Neural crest cell (in vitro differentiated cells): ENCODE data around the gene SGMS1. TPM values are rescaled to one million over a fixed set of nuclear protein-coding genes. Genes with fewer than 3 reads are reported as not detected.
A peak's percentile ranks its signal among the peaks of the same experiment; 100 is the strongest.

ENCODE experiments used
- DNase-seq: peaks from one replicate; pipeline ENCODE4 v3.0.0; 2021; ENCODE audit warnings: low read depth, mixed read lengths, low spot score
- H3K27ac Mint-ChIP-seq: one replicate; pipeline ENCODE4 v1.8.0; 2021; ENCODE audit warnings: mild to moderate bottlenecking, mixed read lengths; ENCODE audit not compliant: unreplicated experiment
- H3K27me3 Mint-ChIP-seq: 2 replicates; pipeline ENCODE4 v1.8.0; 2021; ENCODE audit warnings: low read depth, mild to moderate bottlenecking, mixed read lengths
- H3K36me3 Mint-ChIP-seq: 2 replicates; pipeline ENCODE4 v1.8.0; 2021; ENCODE audit warnings: low read depth, mild to moderate bottlenecking, mixed read lengths
- H3K4me1 Mint-ChIP-seq: 2 replicates; pipeline ENCODE4 v1.8.0; 2021; ENCODE audit warnings: mixed read lengths
- H3K4me3 Mint-ChIP-seq: one replicate; pipeline ENCODE4 v1.8.0; 2021; ENCODE audit warnings: mild to moderate bottlenecking, mixed read lengths
- H3K9me3 Mint-ChIP-seq: 2 replicates; pipeline ENCODE4 v1.8.0; 2021; ENCODE audit warnings: mixed read lengths
- CTCF ChIP-seq: fragments of 200-600 bp; sonication (generic); conservative IDR thresholded peaks from 2 replicates; pipeline ENCODE4 v1.5.0; 2021; ENCODE audit warnings: antibody characterized with exemption, mild to moderate bottlenecking
- total RNA-seq: library from RNA; stranded (reverse); gene quantifications from 2 replicates; pipeline ENCODE4 v1.2.1, GENCODE V29; 2021

The SGMS1 gene
- total RNA-seq, 1 donor from 2014 or later, result 14.4 TPM

DNA sequence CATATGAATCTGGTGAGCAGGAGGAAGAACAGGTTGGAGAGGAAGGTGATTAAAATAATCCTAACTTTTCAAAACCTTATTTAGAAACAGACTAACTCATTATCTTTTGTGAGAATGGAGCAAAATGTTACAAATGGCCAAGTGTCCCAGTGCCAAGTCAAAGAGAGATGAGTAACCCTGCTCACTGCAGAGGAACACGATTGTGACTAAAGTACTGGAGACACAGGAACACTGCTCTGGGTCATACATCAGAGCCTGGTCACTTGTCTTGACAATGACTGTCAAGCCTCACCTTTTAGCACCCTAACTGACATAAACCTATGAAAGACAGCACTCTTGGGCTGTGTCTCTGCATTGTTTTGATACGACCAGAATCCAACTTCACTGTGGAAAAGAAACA lies 108.8 kb downstream of the SGMS1 start:
- DNase-seq, result no peak
- H3K27me3 Mint-ChIP-seq, result no peaks in the 10 kb centered on the region
- H3K4me3 Mint-ChIP-seq, result no peak overlapping the region
- TF ChIP-seq CTCF, result no peak
- H3K36me3 Mint-ChIP-seq, result no peaks in the 10 kb centered on the region
- peaks cover 60% of the 10 kb centered on the region for H3K4me1 Mint-ChIP-seq
- no peak overlapping the region for H3K27ac Mint-ChIP-seq
- H3K9me3 Mint-ChIP-seq, result no peaks in the 10 kb centered on the region

GRCh38 chr10:50513956-50514355 lies 109.8 kb downstream of the SGMS1 start:
- DNase-seq, result no peak
- TF ChIP-seq CTCF, result no peak
- no peaks in the 10 kb centered on the region for H3K9me3 Mint-ChIP-seq
- H3K4me1 Mint-ChIP-seq, result peaks cover 59% of the 10 kb centered on the region
- no peak overlapping the region for H3K27ac Mint-ChIP-seq
- no peaks in the 10 kb centered on the region for H3K36me3 Mint-ChIP-seq
- no peaks in the 10 kb centered on the region for H3K27me3 Mint-ChIP-seq
- no peak overlapping the region for H3K4me3 Mint-ChIP-seq

- H3K4me3 Mint-ChIP-seq, result no peak overlapping the region
- TF ChIP-seq CTCF, result no peak
- no peaks in the 10 kb centered on the region for H3K36me3 Mint-ChIP-seq
- H3K9me3 Mint-ChIP-seq, result no peaks in the 10 kb centered on the region
- H3K27ac Mint-ChIP-seq, result no peak overlapping the region
- H3K4me1 Mint-ChIP-seq, result peaks cover 54% of the 10 kb centered on the region
- no peaks in the 10 kb centered on the region for H3K27me3 Mint-ChIP-seq
- no peak for DNase-seq
These were observed 110.9 kb downstream of the SGMS1 start for GRCh38 chr10:50512743-50513416.

- Mint-ChIP-seq H3K9me3 (no peaks in the 10 kb centered on the region), H3K4me3 (no peak overlapping the region), H3K27ac (no peak overlapping the region), H3K27me3 (no peaks in the 10 kb centered on the region), H3K36me3 (no peaks in the 10 kb centered on the region), H3K4me1 (peaks cover 54% of the 10 kb centered on the region)
- no peak for DNase-seq
- no peak for TF ChIP-seq CTCF
These were observed 111.6 kb downstream of the SGMS1 start for GRCh38 chr10:50512214-50512595.

DNA sequence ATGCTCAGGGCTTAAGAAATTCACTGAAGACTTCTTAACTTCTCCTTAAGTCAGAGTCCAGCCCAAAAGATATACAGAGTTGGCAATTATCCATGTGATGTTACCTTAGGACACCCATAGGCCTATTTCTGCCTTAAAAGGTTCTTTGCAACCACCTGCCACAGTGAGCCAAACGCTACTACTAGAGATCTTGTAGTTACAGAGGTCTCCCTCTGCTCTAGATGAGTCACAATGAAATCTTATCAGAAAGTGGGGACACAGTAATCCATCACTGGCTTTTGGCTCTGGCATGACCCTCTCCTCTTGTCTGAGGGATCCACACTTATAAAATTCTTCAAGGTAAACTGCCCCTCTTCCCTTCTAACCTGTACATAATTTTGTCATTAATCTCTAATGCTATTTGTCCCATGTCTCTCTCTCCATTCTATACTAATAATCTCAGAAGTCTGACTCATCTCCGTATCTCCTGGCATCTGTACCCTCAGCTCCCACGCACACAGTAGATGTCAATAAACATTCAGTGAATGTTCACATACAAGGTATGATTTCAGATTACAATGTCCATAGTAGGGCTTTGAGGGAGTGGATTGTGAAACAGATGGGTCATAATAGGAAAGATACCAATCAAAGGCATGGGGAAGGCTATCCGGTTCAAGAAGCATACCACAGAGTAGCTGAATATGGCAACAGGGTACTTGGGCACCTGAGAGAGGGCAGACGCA lies 112.1 kb downstream of the SGMS1 start:
- DNase-seq, result no peak
- no peak overlapping the region for H3K4me3 Mint-ChIP-seq
- TF ChIP-seq CTCF, result no peak
- no peaks in the 10 kb centered on the region for H3K36me3 Mint-ChIP-seq
- peaks cover 54% of the 10 kb centered on the region for H3K4me1 Mint-ChIP-seq
- H3K9me3 Mint-ChIP-seq, result no peaks in the 10 kb centered on the region
- H3K27me3 Mint-ChIP-seq, result no peaks in the 10 kb centered on the region
- H3K27ac Mint-ChIP-seq, result peak overlapping the region; percentile 60
